ENCODE results near the gene ARID4A. TPM values are rescaled to one million over a fixed set of nuclear protein-coding genes. Genes with fewer than 3 reads are reported as not detected.
"Not testable (repeated sequence)": the region's sequence is repeated elsewhere in the genome, so short reads cannot be mapped to it uniquely, and the experiment has no call there.

ARID4A gene
- 36.3 and 37.9 TPM in 2 replicates for total RNA-seq (2014; rRNA removed; shearing (Covaris generic); ENCODE audit: low replicate concordance)

- Histone ChIP-seq H4K20me1 (ENCODE audit: insufficient read depth, low read depth, low read length) (peaks cover 35% of the 10 kb centered on the region), H3K9me3 (ENCODE audit: low read length) (no peaks in the 10 kb centered on the region), H3K79me2 (ENCODE audit: low read length) (peaks cover 86% of the 10 kb centered on the region), H3K4me3 (ENCODE audit: low read length) (peak within 1 kb of the TSS; percentile 81), H3K4me1 (ENCODE audit: low read length) (peaks cover 25% of the 10 kb centered on the region), H3K9me2 (replicated peaks; ENCODE audit: insufficient read depth, low read length) (no peaks in the 10 kb centered on the region), H3K4me2 (ENCODE audit: low read depth, low read length, poor library complexity, severe bottlenecking) (peak within 1 kb of the TSS; percentile 88), H3K27ac (ENCODE audit: low read length) (peak within 1 kb of the TSS; percentile 85), H3K9ac (ENCODE audit: low read length) (peak within 1 kb of the TSS; percentile 82), H2AFZ (ENCODE audit: low read length) (peak within 1 kb of the TSS; percentile 52; the same call in 1 of the 2 replicates), H3K27me3 (ENCODE audit: low read length) (no peaks in the 10 kb centered on the region), H3K36me3 (ENCODE audit: insufficient read depth, low read length) (peaks cover 45% of the 10 kb centered on the region)
- DNase-seq: peak; percentile 85
Measured at GRCh38 chr14:58298477-58299400, at the start of gene ARID4A. Gene ARID4A, plus strand, starts transcription at chr14:58298555. Its CDS starts 1,300 bp downstream, at chr14:58299855.

DNA sequence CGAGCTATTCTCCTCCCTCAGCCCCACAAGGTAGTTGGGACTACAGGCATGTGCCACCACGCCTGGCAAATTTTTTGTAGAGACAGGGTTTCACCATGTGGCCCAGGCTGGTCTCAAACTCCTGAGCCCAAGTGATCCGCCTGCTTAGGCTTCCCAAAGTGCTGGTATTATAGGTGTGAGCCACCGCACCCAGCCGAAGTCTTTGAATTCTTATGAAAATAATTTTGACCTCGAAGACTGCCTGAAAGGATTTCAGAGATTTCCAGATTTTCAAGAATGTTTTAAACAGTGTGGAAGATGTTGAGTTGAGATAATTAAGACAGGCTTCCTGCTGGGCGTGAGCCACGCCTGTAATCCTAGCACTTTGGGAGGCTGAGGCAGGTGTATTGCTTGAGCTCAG is 48.7 kb upstream of the ARID4A start:
- Histone ChIP-seq H3K9ac (ENCODE audit: low read length) (no peak overlapping the region), H3K9me3 (ENCODE audit: low read length) (no peaks in the 10 kb centered on the region), H3K79me2 (ENCODE audit: low read length) (peaks cover 96% of the 10 kb centered on the region), H3K4me3 (ENCODE audit: low read length) (no peak overlapping the region), H3K36me3 (ENCODE audit: insufficient read depth, low read length) (peaks cover 56% of the 10 kb centered on the region), H2AFZ (ENCODE audit: low read length) (no peak overlapping the region), H3K9me2 (replicated peaks; ENCODE audit: insufficient read depth, low read length) (no peaks in the 10 kb centered on the region), H3K4me2 (ENCODE audit: low read depth, low read length, poor library complexity, severe bottlenecking) (no peak overlapping the region), H4K20me1 (ENCODE audit: insufficient read depth, low read depth, low read length) (peaks cover 19% of the 10 kb centered on the region), H3K4me1 (ENCODE audit: low read length) (peaks cover 18% of the 10 kb centered on the region), H3K27ac (ENCODE audit: low read length) (no peak overlapping the region), H3K27me3 (ENCODE audit: low read length) (no peaks in the 10 kb centered on the region)
- DNase-seq: no peak

DNA sequence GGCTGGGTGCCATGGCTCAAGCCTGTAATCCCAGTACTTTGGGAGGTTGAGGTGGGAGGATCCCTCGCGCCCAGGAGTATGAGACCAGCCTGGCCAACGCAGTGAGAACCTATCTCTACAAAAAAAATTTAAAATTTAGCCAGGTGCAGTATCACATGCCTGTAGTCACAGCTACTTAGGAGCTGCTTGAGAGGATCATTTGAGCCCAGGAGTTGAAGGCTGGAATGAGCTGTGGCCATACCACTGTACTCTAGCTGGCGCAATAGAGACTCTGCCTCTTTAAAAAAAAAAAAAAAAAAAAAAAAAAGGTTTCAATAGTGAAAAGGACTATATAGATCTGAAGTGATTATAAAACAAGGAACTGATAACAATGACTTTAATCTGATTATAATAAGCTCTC is 40.2 kb upstream of the ARID4A start:
- Histone ChIP-seq H2AFZ (ENCODE audit: low read length) (no peak overlapping the region), H3K9me3 (ENCODE audit: low read length) (no peaks in the 10 kb centered on the region), H3K27me3 (ENCODE audit: low read length) (no peaks in the 10 kb centered on the region), H3K36me3 (ENCODE audit: insufficient read depth, low read length) (peaks cover 78% of the 10 kb centered on the region), H3K4me2 (ENCODE audit: low read depth, low read length, poor library complexity, severe bottlenecking) (no peak overlapping the region), H3K79me2 (ENCODE audit: low read length) (peaks cover 81% of the 10 kb centered on the region), H3K4me3 (ENCODE audit: low read length) (no peak overlapping the region), H4K20me1 (ENCODE audit: insufficient read depth, low read depth, low read length) (peaks cover 13% of the 10 kb centered on the region; the same call in 1 of the 2 replicates), H3K4me1 (ENCODE audit: low read length) (no peaks in the 10 kb centered on the region), H3K9ac (ENCODE audit: low read length) (no peak overlapping the region), H3K27ac (ENCODE audit: low read length) (no peak overlapping the region), H3K9me2 (replicated peaks; ENCODE audit: insufficient read depth, low read length) (no peaks in the 10 kb centered on the region)
- DNase-seq: peak; percentile 60

DNA sequence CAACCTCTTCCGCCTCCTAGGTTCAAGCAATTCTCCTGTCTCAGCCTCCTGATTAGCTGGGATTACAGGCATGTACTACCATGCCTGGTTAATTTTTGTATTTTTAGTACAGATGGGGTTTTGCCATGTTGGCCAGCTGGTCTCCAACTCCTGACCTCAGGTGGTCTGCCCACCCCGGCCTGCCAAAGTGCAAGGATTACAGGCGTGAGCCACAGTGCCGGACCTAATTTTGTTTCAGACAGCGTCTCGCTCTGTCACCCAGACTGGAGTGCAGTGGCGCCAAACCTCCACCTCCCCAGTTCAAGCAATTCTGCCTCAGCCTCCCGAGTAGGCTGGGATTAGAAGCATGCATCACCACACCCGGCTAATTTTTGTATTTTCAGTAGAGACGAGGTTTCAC is 36.4 kb upstream of the ARID4A start:
- not testable (repeated sequence) for H3K9me2 ChIP-seq (replicated peaks; ENCODE audit: insufficient read depth, low read length); H3K4me2 ChIP-seq (ENCODE audit: low read depth, low read length, poor library complexity, severe bottlenecking); H2AFZ ChIP-seq (ENCODE audit: low read length); DNase-seq; H3K4me3 ChIP-seq (ENCODE audit: low read length); H3K4me1 ChIP-seq (ENCODE audit: low read length); H3K9ac ChIP-seq (ENCODE audit: low read length); H3K27ac ChIP-seq (ENCODE audit: low read length); H3K9me3 ChIP-seq (ENCODE audit: low read length); H3K27me3 ChIP-seq (ENCODE audit: low read length)
- Histone ChIP-seq H3K36me3 (ENCODE audit: insufficient read depth, low read length) (peaks cover 90% of the 10 kb centered on the region), H3K79me2 (ENCODE audit: low read length) (peaks cover 88% of the 10 kb centered on the region), H4K20me1 (ENCODE audit: insufficient read depth, low read depth, low read length) (peaks cover 21% of the 10 kb centered on the region)

- Histone ChIP-seq H3K36me3 (ENCODE audit: insufficient read depth, low read length) (peaks cover 95% of the 10 kb centered on the region), H4K20me1 (ENCODE audit: insufficient read depth, low read depth, low read length) (peaks cover 19% of the 10 kb centered on the region), H3K79me2 (ENCODE audit: low read length) (peaks cover 90% of the 10 kb centered on the region), H3K4me3 (ENCODE audit: low read length) (no peak overlapping the region), H3K9ac (ENCODE audit: low read length) (no peak overlapping the region), H3K27me3 (ENCODE audit: low read length) (no peaks in the 10 kb centered on the region), H3K9me3 (ENCODE audit: low read length) (no peaks in the 10 kb centered on the region), H3K4me1 (ENCODE audit: low read length) (peaks cover 7% of the 10 kb centered on the region), H3K27ac (ENCODE audit: low read length) (no peak overlapping the region), H2AFZ (ENCODE audit: low read length) (no peak overlapping the region), H3K4me2 (ENCODE audit: low read depth, low read length, poor library complexity, severe bottlenecking) (no peak overlapping the region), H3K9me2 (replicated peaks; ENCODE audit: insufficient read depth, low read length) (no peaks in the 10 kb centered on the region)
- DNase-seq: no peak
Measured at GRCh38 chr14:58265401-58265800, 33.0 kb upstream of the ARID4A start.

- H3K36me3 ChIP-seq (ENCODE audit: insufficient read depth, low read length): peaks cover 91% of the 10 kb centered on the region
- H2AFZ ChIP-seq (ENCODE audit: low read length): no peak overlapping the region
- H3K27ac ChIP-seq (ENCODE audit: low read length): peak overlapping the region; percentile 61
- no peak for DNase-seq
- no peak overlapping the region for H3K4me3 ChIP-seq (ENCODE audit: low read length)
- H3K9me3 ChIP-seq (ENCODE audit: low read length): no peaks in the 10 kb centered on the region
- no peaks in the 10 kb centered on the region for H3K9me2 ChIP-seq (replicated peaks; ENCODE audit: insufficient read depth, low read length)
- H3K79me2 ChIP-seq (ENCODE audit: low read length): peaks cover 95% of the 10 kb centered on the region
- H3K9ac ChIP-seq (ENCODE audit: low read length): no peak overlapping the region
- H4K20me1 ChIP-seq (ENCODE audit: insufficient read depth, low read depth, low read length): 0 out of 2 replicates have a peak, but pooled peaks cover 8% of the 10 kb centered on the region
- H3K4me2 ChIP-seq (ENCODE audit: low read depth, low read length, poor library complexity, severe bottlenecking): peak overlapping the region; percentile 35
- no peaks in the 10 kb centered on the region for H3K27me3 ChIP-seq (ENCODE audit: low read length)
- peaks cover 22% of the 10 kb centered on the region for H3K4me1 ChIP-seq (ENCODE audit: low read length)
Measured at GRCh38 chr14:58270628-58271027, 27.7 kb upstream of the ARID4A start.

- no peak overlapping the region for H3K4me2 ChIP-seq (ENCODE audit: low read depth, low read length, poor library complexity, severe bottlenecking)
- no peak overlapping the region for H3K4me3 ChIP-seq (ENCODE audit: low read length)
- H3K27ac ChIP-seq (ENCODE audit: low read length): no peak overlapping the region
- H3K79me2 ChIP-seq (ENCODE audit: low read length): peaks cover 97% of the 10 kb centered on the region
- H3K9me3 ChIP-seq (ENCODE audit: low read length): no peaks in the 10 kb centered on the region
- DNase-seq: peak; percentile 69
- H4K20me1 ChIP-seq (ENCODE audit: insufficient read depth, low read depth, low read length): 0 out of 2 replicates have a peak, but pooled peaks cover 5% of the 10 kb centered on the region
- H3K9ac ChIP-seq (ENCODE audit: low read length): no peak overlapping the region
- no peak overlapping the region for H2AFZ ChIP-seq (ENCODE audit: low read length)
- H3K9me2 ChIP-seq (replicated peaks; ENCODE audit: insufficient read depth, low read length): no peaks in the 10 kb centered on the region
- no peaks in the 10 kb centered on the region for H3K27me3 ChIP-seq (ENCODE audit: low read length)
- H3K36me3 ChIP-seq (ENCODE audit: insufficient read depth, low read length): peaks cover 79% of the 10 kb centered on the region
- H3K4me1 ChIP-seq (ENCODE audit: low read length): peaks cover 31% of the 10 kb centered on the region
Measured at GRCh38 chr14:58272588-58273372, 25.6 kb upstream of the ARID4A start.

- H3K27ac ChIP-seq (ENCODE audit: low read length): no peak overlapping the region
- H3K27me3 ChIP-seq (ENCODE audit: low read length): no peaks in the 10 kb centered on the region
- no peak overlapping the region for H3K4me3 ChIP-seq (ENCODE audit: low read length)
- DNase-seq: no peak
- no peak overlapping the region for H3K4me2 ChIP-seq (ENCODE audit: low read depth, low read length, poor library complexity, severe bottlenecking)
- H3K9me2 ChIP-seq (replicated peaks; ENCODE audit: insufficient read depth, low read length): no peaks in the 10 kb centered on the region
- no peak overlapping the region for H3K9ac ChIP-seq (ENCODE audit: low read length)
- 0 out of 2 replicates have a peak, but pooled peaks cover 4% of the 10 kb centered on the region for H4K20me1 ChIP-seq (ENCODE audit: insufficient read depth, low read depth, low read length)
- peaks cover 73% of the 10 kb centered on the region for H3K36me3 ChIP-seq (ENCODE audit: insufficient read depth, low read length)
- H2AFZ ChIP-seq (ENCODE audit: low read length): no peak overlapping the region
- no peaks in the 10 kb centered on the region for H3K9me3 ChIP-seq (ENCODE audit: low read length)
- H3K79me2 ChIP-seq (ENCODE audit: low read length): peaks cover 97% of the 10 kb centered on the region
- peaks cover 29% of the 10 kb centered on the region for H3K4me1 ChIP-seq (ENCODE audit: low read length)
Measured at GRCh38 chr14:58274881-58275280, 23.5 kb upstream of the ARID4A start.

Data from Karpas-422 (cell line).